Heart left ventricle (tissue), 16 donors: Measurements from ENCODE around the gene STIM2. TPM values are rescaled to one million over a fixed set of nuclear protein-coding genes. Genes with fewer than 3 reads are reported as not detected.

Source experiments
- ATAC-seq, 4 donors: fragments of 200-7000 bp; cut with Tn5 transposase; one replicate each; pipeline ENCODE4 v1.9.1; 2020 to 2022; ENCODE audit warnings: moderate library complexity in 4 of 4, mild to moderate bottlenecking in 3 of 4, moderate number of reproducible peaks in 1 of 4
- DNase-seq, 5 donors: peaks; one replicate each; pipeline ENCODE4 v3.0.0-alpha.2; 2020
- H3K27ac ChIP-seq, 12 donors: fragments of 200-600 bp; sonication (generic) in 4 of 12; one replicate each; pipeline versions ENCODE4 v1.5.0 to v1.8.0; 2016 to 2022; ENCODE audit warnings: mild to moderate bottlenecking in 2 of 12
- H3K27me3 ChIP-seq, 9 donors: fragments of 200-600 bp; sonication (generic) in 2 of 9; one replicate each; pipeline versions ENCODE4 v1.5.1 to v1.8.0; 2016 to 2022; ENCODE audit warnings: mild to moderate bottlenecking in 3 of 9
- H3K36me3 ChIP-seq, 9 donors: fragments of 200-600 bp; sonication (generic) in 2 of 9; one replicate each; pipeline versions ENCODE4 v1.5.0 to v1.8.0; 2018 to 2022; ENCODE audit warnings: mild to moderate bottlenecking in 2 of 9
- H3K4me1 ChIP-seq, 12 donors: fragments of 200-600 bp; sonication (generic) in 4 of 12; one replicate each; pipeline versions ENCODE4 v1.5.0 to v1.8.0; 2016 to 2022; ENCODE audit warnings: mild to moderate bottlenecking in 3 of 12
- H3K4me3 ChIP-seq, 12 donors: fragments of 200-600 bp; sonication (generic) in 4 of 12; one replicate each; pipeline versions ENCODE4 v1.5.0 to v1.8.0; 2017 to 2022; ENCODE audit warnings: mild to moderate bottlenecking in 9 of 12, moderate library complexity in 4 of 12
- H3K9me3 ChIP-seq, 12 donors: fragments of 200-600 bp; sonication (generic) in 4 of 12; one replicate each; pipeline versions ENCODE4 v1.5.0 to v1.8.0; 2016 to 2022; ENCODE audit warnings: mild to moderate bottlenecking in 1 of 12
- CTCF ChIP-seq, 12 donors: fragments of 200-600 bp; sonication (generic) in 4 of 12; IDR thresholded peaks; one replicate each; pipeline versions ENCODE4 v1.5.0 to v1.8.0; 2018 to 2022; ENCODE audit warnings: antibody characterized with exemption in 12 of 12, mild to moderate bottlenecking in 5 of 12
- POLR2A ChIP-seq, 2 donors: fragments of 450-650 bp; IDR thresholded peaks; one replicate each; pipeline ENCODE4 v1.6.1; 2017; ENCODE audit warnings: antibody characterized with exemption in 2 of 2, mild to moderate bottlenecking in 2 of 2, moderate library complexity in 2 of 2
- WGBS, 4 donors: extraction: QIAGEN DNeasy Blood & Tissue Kit in 2 of 4; methylation state at CpG; one replicate each; pipeline versions ENCODE4 v1.1.5 to v1.1.7; 2013 to 2018; 5-methylcytosine and 5-hydroxymethylcytosine counted together
- intact Hi-C, 10 donors: fragments of 100-400 bp; cut with DNase I; formaldehyde crosslinking; loops; one replicate each; pipeline versions ENCODE4 v1.11.1 to v1.14.2; 2022
- polyA plus RNA-seq, 2 donors: library from polyadenylated mRNA; stranded (reverse); fragments of 200-250 nt; gene quantifications; one replicate each; pipeline ENCODE4 v1.2.3, GENCODE V29; 2013
- total RNA-seq, 9 donors: library from RNA; depleted of rRNA in 2 of 9; stranded (reverse); fragments of >200 nt in 2 of 9; fragmentation: NEBNext Ultra II Directional in 3 of 9; extraction: Animal tissue kit (Norgen Biotek cat#: 25700) in 3 of 9; gene quantifications; one replicate each; pipeline versions ENCODE4 v1.1.0 to v1.2.4, GENCODE V29; 2016 to 2023
- donor health status: ischemic (EF 13 %, LVEDD 7.1; RV severe dilation, severe dysfunction).
- donor health status: healthy with polysubstance abuse.
- donor health status: DM: no; HTN: yes; CAD: no.
- donor health status: DM: no; HTN: no; CAD: no.
- donor health status: ischemic (EF 25% LVEDD 6.9; RV normal size, moderate dysfunction).
- donor health status: ischemic (EF 25% LVEDD 5.7; RV mildly dilated, moderate dysfunction).
- donor health status: healthy.
- donor health status: DM: yes; HTN: yes; CAD: no.
- donor health status: ischemic (EF 35%, LVEDD 5.7; RV mildly dilated, moderate dysfunction).
- donor health status: nonischemic (EF 11% LVEDD 7.7; RV severe dilation, severe dysfunction).
- donor health status: DM: yes; HTN: yes; CAD: no.
- donor health status: PGD.
- donor health status: ischemic (EF 29% LVEDD 5.4; RV normal size, mild dysfunction).
- donor health status: nonischemic (EF 23%, LVEDD 6.1; RV moderate dilation, normal function).

Gene STIM2
- total and polyA plus RNA-seq, 11 donors, result 4.6 to 17.3 (median 8.8) TPM

GRCh38 chr4:26885912-26886274, 25.3 kb downstream of the STIM2 start:
- H3K9me3 ChIP-seq, result no peaks in the 10 kb centered on the region
- peak in 3 of 4 donors; percentile 34 to 71 (median 68) for ATAC-seq
- no peak for TF ChIP-seq CTCF (IDR thresholded peaks at IDR 0.05)
- no peak for TF ChIP-seq POLR2A (IDR thresholded peaks at IDR 0.05)
- peaks cover 0 to 59% (median 3%) of the 10 kb centered on the region in 12 donors for H3K4me1 ChIP-seq
- no peaks in the 10 kb centered on the region for H3K36me3 ChIP-seq
- no peak for DNase-seq
- 74 to 86% (median 77%) methylated on average over 2 of the region's 2 CpGs for WGBS, 4 donors
- H3K27me3 ChIP-seq, result no peaks in the 10 kb centered on the region
- intact Hi-C loops, result no loop called here
- peak overlapping the region in 1 of 12 donors; percentile 91 for H3K27ac ChIP-seq
- H3K4me3 ChIP-seq, result peak overlapping the region in 1 of 12 donors; percentile 39

- ATAC-seq (no peak), DNase-seq (no peak)
- Histone ChIP-seq H3K27ac (peak overlapping the region in 1 of 12 donors; percentile 91), H3K4me3 (peak overlapping the region in 1 of 12 donors; percentile 39), H3K36me3 (no peaks in the 10 kb centered on the region), H3K9me3 (no peaks in the 10 kb centered on the region), H3K27me3 (no peaks in the 10 kb centered on the region), H3K4me1 (peaks cover 0 to 54% (median 3%) of the 10 kb centered on the region in 12 donors)
- intact Hi-C loops, result no loop called here
- no peak for TF ChIP-seq POLR2A (IDR thresholded peaks at IDR 0.05)
- TF ChIP-seq CTCF (IDR thresholded peaks at IDR 0.05), result no peak
- 39 to 55% (median 48%) methylated on average over 3 of the region's 3 CpGs for WGBS, 4 donors
These were observed 26.5 kb downstream of the STIM2 start for GRCh38 chr4:26887143-26887542.

GRCh38 chr4:26887809-26888208, 27.2 kb downstream of the STIM2 start:
- intact Hi-C loops, result no loop called here
- H3K9me3 ChIP-seq, result no peaks in the 10 kb centered on the region
- H3K27ac ChIP-seq, result peak overlapping the region in 1 of 12 donors; percentile 91
- no peaks in the 10 kb centered on the region for H3K36me3 ChIP-seq
- DNase-seq (no peak), ATAC-seq (no peak)
- H3K4me1 ChIP-seq, result peaks cover 0 to 53% (median 3%) of the 10 kb centered on the region in 12 donors
- H3K4me3 ChIP-seq, result no peak overlapping the region
- no peak for TF ChIP-seq CTCF (IDR thresholded peaks at IDR 0.05)
- no peak for TF ChIP-seq POLR2A (IDR thresholded peaks at IDR 0.05)
- WGBS, 4 donors, result 77 to 88% (median 82%) methylated on average over 2 of the region's 2 CpGs
- H3K27me3 ChIP-seq, result no peaks in the 10 kb centered on the region

DNA sequence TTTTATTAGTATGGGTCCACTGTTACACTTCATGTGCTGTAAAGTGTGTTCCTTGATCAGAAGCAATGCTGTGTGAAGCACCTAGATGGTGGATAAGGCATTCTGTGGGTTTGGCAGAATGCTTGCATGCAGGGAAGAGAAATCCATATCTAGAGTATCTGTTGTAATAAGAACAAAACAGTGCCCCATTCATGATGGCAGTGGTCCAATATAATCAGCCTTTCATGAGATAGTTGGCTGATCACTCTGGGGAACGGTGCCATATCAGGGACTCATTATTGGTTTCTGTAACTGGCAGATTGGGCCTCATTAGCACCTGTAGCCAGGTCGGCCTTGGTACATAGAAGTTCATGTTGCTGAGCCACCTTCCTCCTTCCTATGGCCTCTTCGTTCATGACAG, 28.7 kb downstream of the STIM2 start:
- intact Hi-C loops, result no loop called here
- H3K4me3 ChIP-seq, result no peak overlapping the region
- no peak overlapping the region for H3K27ac ChIP-seq
- ATAC-seq, result no peak
- TF ChIP-seq CTCF (IDR thresholded peaks at IDR 0.05) (no peak), POLR2A (IDR thresholded peaks at IDR 0.05) (no peak)
- H3K9me3 ChIP-seq, result no peaks in the 10 kb centered on the region
- WGBS, 4 donors, result 89 to 95% (median 91%) methylated on average over 3 of the region's 3 CpGs
- no peak for DNase-seq
- H3K36me3 ChIP-seq, result no peaks in the 10 kb centered on the region
- peaks cover 0 to 43% (median 3%) of the 10 kb centered on the region in 12 donors for H3K4me1 ChIP-seq
- no peaks in the 10 kb centered on the region for H3K27me3 ChIP-seq
